Parathyroid adenoma (tissue), 2 donors: ENCODE measurements around the gene CCNJL.

Source experiments
- H2AFZ ChIP-seq: fragments of 300-600 bp; sonication (generic); one replicate; pipeline ENCODE4 v1.7.0; 2017; ENCODE audit warnings: antibody characterized with exemption, mild to moderate bottlenecking
- H3K27ac ChIP-seq: fragments of 300-600 bp; sonication (generic); one replicate; pipeline ENCODE4 v1.7.0; 2017
- H3K27me3 ChIP-seq: fragments of 300-600 bp; sonication (generic); one replicate; pipeline ENCODE4 v1.7.0; 2017; ENCODE audit warnings: low read length; ENCODE audit not compliant: control insufficient read depth, insufficient read depth
- H3K36me3 ChIP-seq: fragments of 300-600 bp; sonication (generic); one replicate; pipeline ENCODE4 v1.7.0; 2017; ENCODE audit warnings: low read length; ENCODE audit not compliant: control insufficient read depth, insufficient read depth
- H3K4me1 ChIP-seq: fragments of 300-600 bp; sonication (generic); one replicate; pipeline ENCODE4 v1.7.0; 2017; ENCODE audit warnings: control low read depth
- H3K4me2 ChIP-seq: fragments of 300-600 bp; sonication (generic); one replicate; pipeline ENCODE4 v1.7.0; 2017; ENCODE audit warnings: low read length
- H3K4me3 ChIP-seq: fragments of 300-600 bp; sonication (generic); one replicate; pipeline ENCODE4 v1.7.0; 2017; ENCODE audit warnings: low read depth, low read length
- H3K79me2 ChIP-seq: fragments of 300-600 bp; sonication (generic); one replicate; pipeline ENCODE4 v1.7.0; 2017; ENCODE audit warnings: control low read depth
- H3K9ac ChIP-seq: fragments of 300-600 bp; sonication (generic); one replicate; pipeline ENCODE4 v1.7.0; 2017; ENCODE audit warnings: mild to moderate bottlenecking
- H3K9me3 ChIP-seq: fragments of 300-600 bp; sonication (generic); one replicate; pipeline ENCODE4 v1.7.0; 2017; ENCODE audit warnings: low read length; ENCODE audit not compliant: control insufficient read depth
- CTCF ChIP-seq: fragments of 300-600 bp; sonication (generic); IDR thresholded peaks from one replicate; pipeline ENCODE4 v1.7.0; 2017; ENCODE audit warnings: antibody characterized with exemption, mild to moderate bottlenecking
- donor health status: primary hyperparathyroidism.

Gene CCNJL

GRCh38 chr5:160242145-160242544 is 70.2 kb downstream of the CCNJL start:
- Histone ChIP-seq H3K4me3 (no peak overlapping the region), H3K27ac (no peak overlapping the region), H3K4me1 (peaks cover 6% of the 10 kb centered on the region), H3K4me2 (no peak overlapping the region), H3K36me3 (no peaks in the 10 kb centered on the region), H2AFZ (no peak overlapping the region), H3K79me2 (no peaks in the 10 kb centered on the region), H3K9me3 (no peaks in the 10 kb centered on the region), H3K27me3 (no peaks in the 10 kb centered on the region), H3K9ac (no peak overlapping the region)
- no peak for TF ChIP-seq CTCF

DNA sequence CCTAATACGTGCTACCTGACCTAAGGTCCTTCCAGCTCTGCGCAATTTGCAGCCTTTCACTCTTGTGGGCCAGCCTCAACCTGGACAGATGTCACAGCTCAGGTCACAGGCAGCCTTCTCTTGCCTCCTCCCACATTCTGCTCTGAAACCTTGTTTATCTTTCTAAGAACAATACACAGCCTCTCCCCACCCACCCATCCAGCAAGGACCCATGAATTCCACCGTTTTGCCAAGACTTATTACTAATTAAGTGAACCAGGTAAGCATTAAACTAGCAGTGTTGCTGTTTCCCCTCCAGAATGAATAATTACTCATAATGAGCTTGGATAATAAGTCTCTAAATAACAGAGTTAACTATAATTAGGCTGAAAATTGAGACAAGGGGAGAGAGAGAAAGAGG is 72.0 kb downstream of the CCNJL start:
- Histone ChIP-seq H2AFZ (peak overlapping the region; percentile 50), H3K79me2 (no peaks in the 10 kb centered on the region)
- no peak for TF ChIP-seq CTCF

DNA sequence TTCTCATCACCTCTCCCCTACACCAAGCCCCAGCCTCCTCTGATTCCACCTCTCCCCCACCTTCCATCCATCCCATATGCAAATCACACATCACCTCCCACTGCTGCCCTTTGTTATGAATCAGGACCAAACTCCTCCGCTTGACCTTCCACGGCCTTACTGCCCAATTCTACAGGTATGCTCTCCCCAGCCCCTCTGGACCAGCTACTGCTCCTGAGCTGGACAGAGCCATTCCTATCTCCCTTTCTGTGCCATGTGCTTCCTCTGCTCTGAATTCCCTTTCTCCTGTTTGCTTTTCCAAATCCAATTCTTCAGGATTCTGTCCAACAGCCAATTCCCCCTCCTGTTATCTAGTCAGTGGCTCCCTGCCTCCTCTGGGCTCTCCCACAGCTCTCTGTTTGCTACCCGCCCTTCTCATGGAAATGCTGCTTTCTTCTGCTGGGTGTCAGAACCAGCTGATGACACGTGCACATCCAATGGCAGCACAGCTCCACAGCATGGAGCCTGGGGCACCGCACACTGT is 74.7 kb downstream of the CCNJL start:
- H3K79me2 ChIP-seq = no peaks in the 10 kb centered on the region
- no peaks in the 10 kb centered on the region for H3K36me3 ChIP-seq
- H3K27ac ChIP-seq = no peak overlapping the region
- H3K4me1 ChIP-seq = peaks cover 6% of the 10 kb centered on the region
- TF ChIP-seq CTCF = no peak
- no peaks in the 10 kb centered on the region for H3K27me3 ChIP-seq
- no peak overlapping the region for H3K4me2 ChIP-seq
- no peaks in the 10 kb centered on the region for H3K9me3 ChIP-seq
- no peak overlapping the region for H3K4me3 ChIP-seq
- H2AFZ ChIP-seq = no peak overlapping the region
- no peak overlapping the region for H3K9ac ChIP-seq

More for the DNA sequence above, 72.0 kb downstream of the CCNJL start:
- H3K4me2 ChIP-seq = no peak overlapping the region
- no peak overlapping the region for H3K27ac ChIP-seq
- H3K36me3 ChIP-seq = no peaks in the 10 kb centered on the region
- peaks cover 6% of the 10 kb centered on the region for H3K4me1 ChIP-seq
- no peaks in the 10 kb centered on the region for H3K27me3 ChIP-seq
- H3K4me3 ChIP-seq = no peak overlapping the region
- no peaks in the 10 kb centered on the region for H3K9me3 ChIP-seq
- no peak overlapping the region for H3K9ac ChIP-seq

- Histone ChIP-seq H3K4me1 (peaks cover 11% of the 10 kb centered on the region), H3K27ac (no peak overlapping the region), H3K4me2 (no peak overlapping the region), H3K9ac (no peak overlapping the region), H3K4me3 (no peak overlapping the region), H3K36me3 (no peaks in the 10 kb centered on the region), H3K9me3 (no peaks in the 10 kb centered on the region), H3K79me2 (no peaks in the 10 kb centered on the region), H2AFZ (no peak overlapping the region), H3K27me3 (no peaks in the 10 kb centered on the region)
- no peak for TF ChIP-seq CTCF
These were observed 76.6 kb downstream of the CCNJL start for GRCh38 chr5:160235731-160236130.

DNA sequence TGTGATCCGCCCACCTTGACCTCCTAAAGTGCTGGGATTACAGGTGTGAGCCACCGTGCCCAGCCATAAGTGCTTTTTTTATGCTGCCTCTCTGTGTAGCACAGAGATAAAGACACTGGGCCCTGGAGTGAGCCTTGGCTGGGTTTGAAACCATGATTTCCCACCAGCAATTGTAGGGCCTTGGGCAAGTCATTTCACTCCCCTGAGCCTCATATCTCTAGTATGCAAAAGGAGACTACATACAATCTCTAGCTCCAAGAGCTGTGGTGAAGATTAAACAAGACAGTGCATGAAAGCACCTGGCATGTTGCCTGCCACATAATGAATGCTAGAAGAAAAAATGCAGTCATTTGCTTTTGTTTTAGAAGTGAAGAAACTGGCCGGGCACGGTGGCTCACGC is 79.1 kb downstream of the CCNJL start:
- Histone ChIP-seq H3K4me3 (no peak overlapping the region), H3K4me1 (peaks cover 9% of the 10 kb centered on the region), H3K27me3 (no peaks in the 10 kb centered on the region), H3K4me2 (no peak overlapping the region), H3K27ac (no peak overlapping the region), H3K9me3 (no peaks in the 10 kb centered on the region), H3K36me3 (no peaks in the 10 kb centered on the region), H3K9ac (no peak overlapping the region), H2AFZ (no peak overlapping the region), H3K79me2 (no peaks in the 10 kb centered on the region)
- TF ChIP-seq CTCF = no peak
